H9 (cell line): ENCODE data around the gene BRAT1. TPM values are rescaled to one million over a fixed set of nuclear protein-coding genes. Genes with fewer than 3 reads are reported as not detected.

Experiments used
- DNase-seq: peaks from one replicate; pipeline ENCODE4 v3.0.0-alpha.2; 2017
- H2AFZ ChIP-seq: one replicate; pipeline ENCODE4 v1.6.1; 2013; ENCODE audit warnings: mild to moderate bottlenecking, low read length, control low read depth, moderate library complexity
- H2AK5ac ChIP-seq: 2 replicates; pipeline ENCODE4 v1.6.1; 2013; ENCODE audit warnings: low read length, control low read depth, mixed read lengths; ENCODE audit not compliant: insufficient read length
- H2BK120ac ChIP-seq: one replicate; pipeline ENCODE4 v1.6.1; 2013; ENCODE audit warnings: low read depth, mild to moderate bottlenecking, low read length, control low read depth, inconsistent platforms; ENCODE audit not compliant: poor library complexity, severe bottlenecking
- H2BK12ac ChIP-seq: 2 replicates; pipeline ENCODE4 v1.6.1; 2013; ENCODE audit warnings: low read length, control low read depth, mixed read lengths, low read depth; ENCODE audit not compliant: insufficient read length
- H2BK15ac ChIP-seq: 2 replicates; pipeline ENCODE4 v1.6.1; 2013; ENCODE audit warnings: low read depth, low read length, control low read depth
- H2BK20ac ChIP-seq: one replicate; pipeline ENCODE4 v1.6.1; 2013; ENCODE audit warnings: low read depth, mild to moderate bottlenecking, low read length, control low read depth, inconsistent platforms; ENCODE audit not compliant: poor library complexity, severe bottlenecking
- H2BK5ac ChIP-seq: 2 replicates; pipeline ENCODE4 v1.6.1; 2013; ENCODE audit warnings: low read length, control low read depth, mixed read lengths; ENCODE audit not compliant: insufficient read length
- H3K14ac ChIP-seq: 2 replicates; pipeline ENCODE4 v1.6.1; 2013; ENCODE audit warnings: low read length, control low read depth; ENCODE audit not compliant: insufficient read depth
- H3K18ac ChIP-seq: 2 replicates; pipeline ENCODE4 v1.6.1; 2013; ENCODE audit warnings: low read depth, mild to moderate bottlenecking, mixed read lengths, low read length, control low read depth; ENCODE audit not compliant: insufficient read length
- H3K23ac ChIP-seq: 2 replicates; pipeline ENCODE4 v1.6.1; 2013; ENCODE audit warnings: low read length, control low read depth, mixed read lengths, low read depth; ENCODE audit not compliant: insufficient read length
- H3K23me2 ChIP-seq: 2 replicates; pipeline ENCODE4 v1.6.1; 2013; ENCODE audit warnings: low read depth, mild to moderate bottlenecking, mixed read lengths, low read length, control low read depth; ENCODE audit not compliant: insufficient read length, poor library complexity, severe bottlenecking
- H3K27ac ChIP-seq: 2 replicates; pipeline ENCODE4 v1.5.1; 2013; ENCODE audit warnings: low read length, control low read depth, mixed read lengths, low read depth; ENCODE audit not compliant: insufficient read length
- H3K27me3 ChIP-seq: 2 replicates; pipeline ENCODE4 v1.6.1; 2013; ENCODE audit warnings: low read length, control low read depth, inconsistent platforms; ENCODE audit not compliant: insufficient read depth
- H3K4ac ChIP-seq: 2 replicates; pipeline ENCODE4 v1.6.1; 2013; ENCODE audit warnings: low read depth, mild to moderate bottlenecking, control low read depth, inconsistent platforms, low read length, moderate library complexity
- H3K4me1 ChIP-seq: 2 replicates; pipeline ENCODE4 v1.6.1; 2013; ENCODE audit warnings: low read length, control low read depth, inconsistent platforms; ENCODE audit not compliant: insufficient read depth
- H3K4me2 ChIP-seq: 2 replicates; pipeline ENCODE4 v1.6.1; 2013; ENCODE audit warnings: low read length, control low read depth, mixed read lengths; ENCODE audit not compliant: insufficient read length, insufficient read depth
- H3K56ac ChIP-seq: 2 replicates; pipeline ENCODE4 v1.6.1; 2013; ENCODE audit warnings: low read depth, mild to moderate bottlenecking, mixed read lengths, low read length, control low read depth; ENCODE audit not compliant: insufficient read length
- H3K79me1 ChIP-seq: 2 replicates; pipeline ENCODE4 v1.6.1; 2013; ENCODE audit warnings: low read depth, mild to moderate bottlenecking, moderate library complexity, low read length, control low read depth, inconsistent platforms; ENCODE audit not compliant: insufficient read depth, poor library complexity, severe bottlenecking
- H3K79me2 ChIP-seq: 2 replicates; pipeline ENCODE4 v1.6.1; 2013; ENCODE audit warnings: low read length, control low read depth, inconsistent platforms; ENCODE audit not compliant: insufficient read depth
- H3K9ac ChIP-seq: 2 replicates; pipeline ENCODE4 v1.6.1; 2013; ENCODE audit warnings: low read length, control low read depth, mixed read lengths; ENCODE audit not compliant: insufficient read length; ENCODE audit errors: extremely low read depth
- H3K9me3 ChIP-seq: one replicate; pipeline ENCODE4 v1.6.1; 2013; ENCODE audit warnings: low read depth, low read length, inconsistent platforms; ENCODE audit not compliant: control insufficient read depth
- H3T11ph ChIP-seq: one replicate; pipeline ENCODE4 v1.6.1; 2013; ENCODE audit warnings: mild to moderate bottlenecking, low read length, control low read depth, inconsistent platforms
- H4K20me1 ChIP-seq: one replicate; pipeline ENCODE4 v1.6.1; 2013; ENCODE audit not compliant: control insufficient read depth, insufficient read length, insufficient read depth
- H4K5ac ChIP-seq: 2 replicates; pipeline ENCODE4 v1.6.1; 2013; ENCODE audit warnings: low read depth, mild to moderate bottlenecking, mixed read lengths, low read length, control low read depth; ENCODE audit not compliant: insufficient read length
- H4K8ac ChIP-seq: replicated peaks from 2 replicates; pipeline ENCODE4 v1.6.1; 2013; ENCODE audit warnings: low read length, control low read depth, mixed read lengths, low read depth; ENCODE audit not compliant: insufficient read length
- H4K91ac ChIP-seq: 2 replicates; pipeline ENCODE4 v1.6.1; 2013; ENCODE audit warnings: low read depth, mild to moderate bottlenecking, moderate library complexity, mixed read lengths, low read length, control low read depth; ENCODE audit not compliant: insufficient read length
- H3K27ac Mint-ChIP-seq, 3 experiments: 2 replicates in 2 of 3; 3 replicates in 1 of 3; pipeline ENCODE4 v1.8.0; 2020 to 2021; ENCODE audit warnings: mixed read lengths in 3 of 3, mild to moderate bottlenecking in 1 of 3, moderate library complexity in 1 of 3
- H3K27me3 Mint-ChIP-seq: 2 replicates; pipeline ENCODE4 v1.8.0; 2021; ENCODE audit warnings: low read depth, mild to moderate bottlenecking, moderate library complexity, mixed read lengths
- H3K36me3 Mint-ChIP-seq, 3 experiments: 2 replicates in 2 of 3; 3 replicates in 1 of 3; pipeline ENCODE4 v1.8.0; 2020 to 2021; ENCODE audit warnings: low read depth in 3 of 3, mixed read lengths in 3 of 3; ENCODE audit not compliant: insufficient read depth in 1 of 3
- H3K4me1 Mint-ChIP-seq, 2 experiments: 2 replicates each; pipeline ENCODE4 v1.8.0; 2020; ENCODE audit warnings: mixed read lengths in 2 of 2
- H3K4me3 Mint-ChIP-seq, 2 experiments: 2 replicates in 1 of 2; 3 replicates in 1 of 2; pipeline ENCODE4 v1.8.0; 2020 to 2021; ENCODE audit warnings: mild to moderate bottlenecking in 2 of 2, mixed read lengths in 2 of 2, moderate library complexity in 1 of 2
- H3K9me3 Mint-ChIP-seq, 2 experiments: 2 replicates in 1 of 2; 3 replicates in 1 of 2; pipeline ENCODE4 v1.8.0; 2020; ENCODE audit warnings: mild to moderate bottlenecking in 2 of 2, mixed read lengths in 2 of 2, moderate library complexity in 1 of 2
- WGBS: extraction: QIAGEN DNeasy Blood & Tissue Kit; methylation state at CpG from one replicate; pipeline ENCODE4 v1.1.7; 2013; ENCODE audit warnings: missing lambda C conversion rate, low lambda C conversion rate, mixed read lengths; ENCODE audit not compliant: insufficient read length; ENCODE audit errors: extremely low coverage; 5-methylcytosine and 5-hydroxymethylcytosine counted together
- total RNA-seq: library from RNA; stranded (reverse); gene quantifications from 2 replicates; pipeline ENCODE4 v1.2.1, GENCODE V29; 2021
- TF ChIP-seq, protein P1 (sequence below): fragments of 200-600 bp; sonication (generic); conservative IDR thresholded peaks from 3 replicates; pipeline ENCODE4 v1.8.0; 2021; ENCODE audit warnings: antibody characterized with exemption, mild to moderate bottlenecking

Gene BRAT1
- total RNA-seq, 1 experiment from 2014 or later, result 41.2 TPM

DNA sequence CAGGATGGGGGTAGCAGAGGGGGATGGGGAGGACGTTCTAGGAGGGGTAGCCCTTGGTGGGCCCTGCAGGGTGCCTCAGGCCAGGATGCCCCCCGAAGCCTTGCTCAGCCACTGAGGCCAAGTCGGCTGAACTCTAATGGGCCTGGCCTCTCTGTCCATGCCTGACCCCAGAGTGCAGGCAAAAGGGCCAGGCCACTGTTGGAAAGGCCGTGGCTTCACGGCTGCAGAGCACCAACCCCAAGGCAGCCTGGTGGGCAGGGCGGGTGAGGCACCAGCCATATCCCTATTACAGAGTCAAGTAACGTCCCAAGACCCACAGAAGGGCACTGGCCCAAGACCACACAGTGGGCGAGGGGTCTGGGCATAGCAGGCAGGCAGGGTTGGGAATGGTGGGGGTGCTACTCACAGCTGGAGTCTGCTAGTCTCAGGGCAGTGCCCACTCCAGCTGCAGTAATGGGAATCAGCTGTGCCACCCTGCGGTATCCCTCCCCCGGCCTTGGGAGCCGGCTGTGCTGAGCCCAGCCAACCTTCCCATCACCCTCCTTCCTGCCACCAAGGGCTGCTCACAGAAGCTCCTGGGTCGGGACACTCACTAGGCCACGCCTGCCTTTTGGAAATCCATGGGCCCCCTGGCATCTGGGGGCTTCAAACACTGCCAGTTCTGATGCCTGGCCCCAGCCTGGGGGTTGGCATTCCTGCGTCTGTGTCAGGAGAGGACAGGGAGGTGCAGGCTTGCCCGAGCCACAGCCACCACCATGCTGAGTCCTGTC is 39.7 kb downstream of the BRAT1 start:
- H3K9me3 ChIP-seq, result no peaks in the 10 kb centered on the region
- no CpG with 5 or more reads among the region's 15 CpGs for WGBS

More for the DNA sequence above, 39.7 kb downstream of the BRAT1 start:
- no peak overlapping the region for H3K4ac ChIP-seq
- H2BK5ac ChIP-seq, result no peak overlapping the region
- H4K8ac ChIP-seq, result no peak overlapping the region
- H3K23ac ChIP-seq, result no peak overlapping the region
- DNase-seq, result no peak
- H3T11ph ChIP-seq, result no peak overlapping the region
- Mint-ChIP-seq H3K27ac (no peak overlapping the region), H3K4me1 (peaks cover 30 to 37% of the 10 kb centered on the region in 2 experiments), H3K36me3 (no peaks in the 10 kb centered on the region), H3K27me3 (peaks cover 23% of the 10 kb centered on the region), H3K4me3 (no peak overlapping the region), H3K9me3 (no peaks in the 10 kb centered on the region)
- H3K18ac ChIP-seq, result no peak overlapping the region
- H3K27me3 ChIP-seq, result no peaks in the 10 kb centered on the region; the same call in 1 of the 2 replicates
- no peak overlapping the region for H2BK20ac ChIP-seq
- H3K9ac ChIP-seq, result no peak overlapping the region
- H2AFZ ChIP-seq, result no peak overlapping the region
- H3K14ac ChIP-seq, result no peak overlapping the region
- no peaks in the 10 kb centered on the region for H3K79me2 ChIP-seq
- H3K23me2 ChIP-seq, result peaks cover 10% of the 10 kb centered on the region
- peaks cover 4% of the 10 kb centered on the region; the same call in 1 of the 2 replicates for H3K4me1 ChIP-seq
- H2BK12ac ChIP-seq, result no peak overlapping the region
- H2BK120ac ChIP-seq, result no peak overlapping the region
- H3K4me2 ChIP-seq, result no peak overlapping the region
- no peak overlapping the region for H4K5ac ChIP-seq
- no peaks in the 10 kb centered on the region for H3K79me1 ChIP-seq
- no peak overlapping the region for H2AK5ac ChIP-seq
- H4K91ac ChIP-seq, result no peak overlapping the region
- no peak overlapping the region for H3K56ac ChIP-seq
- H4K20me1 ChIP-seq, result no peaks in the 10 kb centered on the region
- TF ChIP-seq, protein P1, sequence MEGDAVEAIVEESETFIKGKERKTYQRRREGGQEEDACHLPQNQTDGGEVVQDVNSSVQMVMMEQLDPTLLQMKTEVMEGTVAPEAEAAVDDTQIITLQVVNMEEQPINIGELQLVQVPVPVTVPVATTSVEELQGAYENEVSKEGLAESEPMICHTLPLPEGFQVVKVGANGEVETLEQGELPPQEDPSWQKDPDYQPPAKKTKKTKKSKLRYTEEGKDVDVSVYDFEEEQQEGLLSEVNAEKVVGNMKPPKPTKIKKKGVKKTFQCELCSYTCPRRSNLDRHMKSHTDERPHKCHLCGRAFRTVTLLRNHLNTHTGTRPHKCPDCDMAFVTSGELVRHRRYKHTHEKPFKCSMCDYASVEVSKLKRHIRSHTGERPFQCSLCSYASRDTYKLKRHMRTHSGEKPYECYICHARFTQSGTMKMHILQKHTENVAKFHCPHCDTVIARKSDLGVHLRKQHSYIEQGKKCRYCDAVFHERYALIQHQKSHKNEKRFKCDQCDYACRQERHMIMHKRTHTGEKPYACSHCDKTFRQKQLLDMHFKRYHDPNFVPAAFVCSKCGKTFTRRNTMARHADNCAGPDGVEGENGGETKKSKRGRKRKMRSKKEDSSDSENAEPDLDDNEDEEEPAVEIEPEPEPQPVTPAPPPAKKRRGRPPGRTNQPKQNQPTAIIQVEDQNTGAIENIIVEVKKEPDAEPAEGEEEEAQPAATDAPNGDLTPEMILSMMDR, result no peak
- no peak overlapping the region for H2BK15ac ChIP-seq
- H3K27ac ChIP-seq, result no peak overlapping the region
